Motor neuron (in vitro differentiated cells): Measurements from ENCODE around the gene NPM1. TPM values are rescaled to one million over a fixed set of nuclear protein-coding genes. Genes with fewer than 3 reads are reported as not detected.
"Not testable (repeated sequence)": the region's sequence is repeated elsewhere in the genome, so short reads cannot be mapped to it uniquely, and the experiment has no call there.

Experiments used
- ATAC-seq, 8 experiments: fragments of 200-7000 bp; cut with Tn5 transposase; replicated peaks in 6 of 8; 2 replicates each; pipeline ENCODE4 v1.8.0; 2021; ENCODE audit warnings: mild to moderate bottlenecking in 8 of 8, moderate library complexity in 8 of 8
- H3K27ac ChIP-seq, 2 donors: fragments of 250-450 bp; sonication (Bioruptor Pico); 2 replicates each; pipeline ENCODE4 v1.9.0; 2021; ENCODE audit warnings: antibody characterized with exemption in 2 of 2, mild to moderate bottlenecking in 2 of 2, moderate library complexity in 1 of 2
- H3K4me1 ChIP-seq, 2 donors: fragments of 250-450 bp; sonication (Bioruptor Pico); replicated peaks in 1 of 2; 2 replicates each; pipeline ENCODE4 v1.6.1; 2021; ENCODE audit warnings: antibody characterized with exemption in 2 of 2, mild to moderate bottlenecking in 2 of 2, moderate library complexity in 1 of 2
- H3K4me3 ChIP-seq, 5 donors: fragments of 250-450 bp; sonication (Bioruptor Pico); 2 replicates each; pipeline ENCODE4 v1.9.0; 2021; ENCODE audit warnings: antibody characterized with exemption in 5 of 5, mild to moderate bottlenecking in 5 of 5, moderate library complexity in 4 of 5
- WGBS, 10 experiments: fragments of 450-650 bp; shearing (Covaris generic); methylation state at CpG; one replicate each; pipeline ENCODE4 v1.0.0; 2022; 5-methylcytosine and 5-hydroxymethylcytosine counted together
- in situ Hi-C, 9 experiments: fragments of 400-800 bp; cut with MboI; loops; one replicate each; pipeline ENCODE4 v1.15.0; 2021; ENCODE audit warnings: low sequenced_read_pairs in 9 of 9, low pct_unique_long_range_greater_than_20kb in 2 of 9; ENCODE audit not compliant: unreplicated experiment in 9 of 9
- total RNA-seq, 8 experiments: library from RNA; unstranded; fragments of 300-600 nt; gene quantifications; 2 replicates each; pipeline versions ENCODE4 v1.2.3 to v1.2.4, GENCODE V29; 2022

Gene NPM1
- total RNA-seq, 8 experiments from 2014 or later, result 1,095 to 3,241 (median 1,712) TPM

GRCh38 chr5:171405615-171406014 is 18.0 kb downstream of the NPM1 start:
- 23 to 100% (median 50%) methylated on average over 1 to 3 of the region's 3 CpGs; no CpG with 5 or more reads in 1 of the 10 experiments for WGBS, 10 experiments

DNA sequence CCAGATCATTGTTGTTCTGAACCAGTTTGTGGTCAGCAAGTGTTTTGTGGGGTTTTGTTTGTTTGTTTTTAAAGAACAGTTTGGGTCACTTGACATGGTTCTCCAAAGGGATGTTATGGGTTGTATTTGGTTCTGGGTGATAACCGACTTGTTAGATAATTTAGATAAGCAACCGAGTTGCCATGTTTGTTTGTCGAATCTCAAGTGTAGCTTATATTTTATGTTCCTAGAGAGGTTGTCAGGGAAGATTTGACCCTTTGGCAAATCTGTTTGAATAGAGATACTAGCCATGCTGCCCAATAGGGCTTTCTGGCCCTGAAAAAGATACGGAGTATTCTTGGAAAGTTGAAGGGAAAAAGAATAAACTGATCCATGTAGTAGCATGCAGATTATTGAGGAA is 19.6 kb downstream of the NPM1 start:
- no peaks in the 10 kb centered on the region for H3K4me1 ChIP-seq
- no peak overlapping the region for H3K27ac ChIP-seq
- 85 to 100% (median 100%) methylated on average over 2 to 4 of the region's 4 CpGs; no CpG with 5 or more reads in 2 of the 10 experiments for WGBS, 10 experiments
- no peak for ATAC-seq
- in situ Hi-C loops, result loop anchor here in 6 of 9 experiments (25.0 kb wide), 4 partner anchors 455 to 605 kb away; partner anchors contain the start of gene FBXW11 (in 1 of the 6)
- H3K4me3 ChIP-seq, result no peak overlapping the region

More at GRCh38 chr5:171405615-171406014, 18.0 kb downstream of the NPM1 start:
- H3K4me1 ChIP-seq, result no peaks in the 10 kb centered on the region
- H3K4me3 ChIP-seq, result no peak overlapping the region
- in situ Hi-C loops, result loop anchor here in 6 of 9 experiments (25.0 kb wide), 4 partner anchors 457 to 607 kb away; partner anchors contain the start of gene FBXW11 (in 1 of the 6)
- peak in 3 of 8 experiments; percentile 49 to 58 (median 50) for ATAC-seq
- H3K27ac ChIP-seq, result no peak overlapping the region

DNA sequence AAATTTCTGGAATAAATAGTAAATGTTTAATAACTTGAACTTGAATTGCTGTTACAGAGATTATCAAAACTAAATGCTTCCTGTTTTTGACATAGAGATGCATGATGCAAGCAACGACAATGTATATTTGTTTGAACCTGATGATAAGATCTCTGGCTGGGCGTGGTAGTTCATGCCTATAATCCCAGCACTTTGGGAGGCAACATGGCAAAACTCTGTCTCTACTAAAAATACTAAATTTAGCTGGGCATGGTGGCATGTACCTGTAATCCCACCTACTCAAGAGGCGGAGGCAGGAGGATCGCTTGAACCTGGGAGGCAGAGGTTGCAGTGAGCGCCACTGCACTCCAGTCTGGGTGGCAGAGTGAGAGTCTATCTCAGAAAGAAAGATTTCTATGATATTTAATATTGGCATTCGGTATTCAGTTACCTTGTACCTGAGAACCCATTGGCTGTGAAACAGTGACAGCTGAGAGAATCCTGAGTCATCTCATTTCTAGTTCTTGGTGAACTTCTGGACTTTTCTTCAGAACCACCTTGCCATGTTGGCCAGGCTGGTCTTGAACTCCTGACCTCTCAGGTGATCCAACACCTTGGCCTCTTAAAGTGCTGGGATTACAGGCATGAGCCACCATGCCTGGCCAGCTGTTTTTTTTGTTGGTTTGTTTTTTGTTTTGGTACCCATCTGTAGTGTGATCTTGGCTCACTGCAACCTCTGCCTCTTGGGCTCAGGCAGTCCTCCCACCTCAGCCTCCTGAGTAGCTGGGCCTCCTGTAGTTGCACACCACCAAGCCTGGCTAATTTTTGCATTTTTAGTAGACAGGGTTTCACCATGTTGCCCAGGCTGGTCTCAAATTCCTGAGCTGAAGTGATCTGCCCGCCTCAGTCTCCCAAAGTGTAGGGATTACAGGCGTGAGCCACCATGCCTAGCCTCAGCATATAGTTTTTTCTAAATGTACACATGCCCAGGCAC is 21.8 kb downstream of the NPM1 start:
- no peaks in the 10 kb centered on the region for H3K4me1 ChIP-seq
- 67 to 100% (median 97%) methylated on average over 1 to 7 of the region's 8 CpGs for WGBS, 10 experiments
- no peak overlapping the region for H3K4me3 ChIP-seq
- no peak overlapping the region for H3K27ac ChIP-seq
- in situ Hi-C loops, result loop anchor here in 7 of 9 experiments (10.0 to 25.0 kb wide), 5 partner anchors 453 to 603 kb away; partner anchors contain the start of gene FBXW11 (in 1 of the 7)
- ATAC-seq, result no peak

DNA sequence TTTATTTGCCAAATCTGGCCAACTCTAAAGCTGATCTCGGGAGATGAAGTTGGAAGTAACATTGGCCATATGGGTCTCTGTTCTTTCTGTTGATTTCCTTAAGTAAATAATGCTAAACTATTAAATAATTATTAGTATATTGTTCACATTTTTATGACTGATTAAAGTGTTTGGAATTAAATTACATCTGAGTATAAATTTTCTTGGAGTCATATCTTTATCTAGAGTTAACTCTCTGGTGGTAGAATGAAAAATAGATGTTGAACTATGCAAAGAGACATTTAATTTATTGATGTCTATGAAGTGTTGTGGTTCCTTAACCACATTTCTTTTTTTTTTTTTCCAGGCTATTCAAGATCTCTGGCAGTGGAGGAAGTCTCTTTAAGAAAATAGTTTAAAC is 22.5 kb downstream of the NPM1 start:
- no peaks in the 10 kb centered on the region for H3K4me1 ChIP-seq
- H3K4me3 ChIP-seq, result no peak overlapping the region
- in situ Hi-C loops, result loop anchor here in 7 of 9 experiments (10.0 to 25.0 kb wide), 5 partner anchors 452 to 602 kb away; partner anchors contain the start of gene FBXW11 (in 1 of the 7)
- no peak for ATAC-seq
- 0 to 90% (median 0%) methylated on average over 1 of the region's 1 CpG; no CpG with 5 or more reads in 2 of the 10 experiments for WGBS, 10 experiments
- H3K27ac ChIP-seq, result no peak overlapping the region

- no peak overlapping the region for H3K27ac ChIP-seq
- H3K4me1 ChIP-seq, result no peaks in the 10 kb centered on the region
- ATAC-seq, result no peak
- 80 to 100% (median 100%) methylated on average over 1 to 4 of the region's 5 CpGs for WGBS, 10 experiments
- H3K4me3 ChIP-seq, result no peak overlapping the region
- in situ Hi-C loops, result loop anchor here in 7 of 9 experiments (10.0 to 25.0 kb wide), 5 partner anchors 450 to 600 kb away; partner anchors contain the start of gene FBXW11 (in 1 of the 7)
Measured at GRCh38 chr5:171412186-171412585, 24.5 kb downstream of the NPM1 start.

GRCh38 chr5:171413153-171413910 is 25.7 kb downstream of the NPM1 start:
- no peak for ATAC-seq
- in situ Hi-C loops, result loop anchor here in 7 of 9 experiments (10.0 to 25.0 kb wide), 5 partner anchors 449 to 599 kb away; partner anchors contain the start of gene FBXW11 (in 1 of the 7)
- no peaks in the 10 kb centered on the region for H3K4me1 ChIP-seq
- H3K27ac ChIP-seq, result no peak overlapping the region
- H3K4me3 ChIP-seq, result no peak overlapping the region
- 60 to 100% (median 92%) methylated on average over 1 to 3 of the region's 3 CpGs for WGBS, 10 experiments

- H3K27ac ChIP-seq, H3K4me3 ChIP-seq, ATAC-seq, H3K4me1 ChIP-seq: not testable (repeated sequence)
- WGBS, 10 experiments, result 67 to 100% (median 91%) methylated on average over 1 to 5 of the region's 5 CpGs
- in situ Hi-C loops, result loop anchor here in 7 of 9 experiments (10.0 to 25.0 kb wide), 5 partner anchors 448 to 598 kb away; partner anchors contain the start of gene FBXW11 (in 1 of the 7)
Measured at GRCh38 chr5:171413993-171414392, 26.3 kb downstream of the NPM1 start.

DNA sequence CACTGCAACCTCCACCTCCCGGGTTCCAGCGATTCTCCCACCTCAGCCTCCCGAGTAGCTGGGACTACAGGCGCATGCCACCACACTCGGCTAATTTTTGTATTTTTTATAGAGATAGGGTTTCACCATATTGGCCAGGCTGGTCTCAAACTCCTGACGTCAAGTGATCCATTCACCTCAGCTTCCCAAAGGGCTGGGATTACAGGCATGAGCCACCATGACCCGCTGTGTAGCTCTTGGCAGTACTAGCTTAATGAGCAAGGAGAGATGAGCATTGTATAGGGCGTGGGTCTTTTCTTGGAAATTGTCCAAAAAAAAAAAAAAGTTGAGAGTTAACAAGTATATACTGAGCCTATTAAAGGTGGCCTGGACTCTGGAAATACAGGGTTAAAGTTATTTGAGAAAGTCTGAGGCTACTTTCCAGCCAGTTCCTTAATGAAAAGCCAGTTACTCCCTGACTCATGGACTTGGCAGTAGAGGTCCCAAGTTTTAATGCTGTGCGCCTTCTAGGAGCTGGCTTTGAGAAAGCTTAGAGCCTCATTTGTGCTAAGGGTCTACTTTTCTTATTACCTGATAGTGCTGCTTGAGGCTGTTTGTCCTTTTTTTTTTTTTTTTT is 27.6 kb downstream of the NPM1 start:
- H3K4me3 ChIP-seq, result no peak overlapping the region
- WGBS, 10 experiments, result 53 to 100% (median 86%) methylated on average over 2 to 7 of the region's 9 CpGs; no CpG with 5 or more reads in 2 of the 10 experiments
- ATAC-seq, result no peak

DNA sequence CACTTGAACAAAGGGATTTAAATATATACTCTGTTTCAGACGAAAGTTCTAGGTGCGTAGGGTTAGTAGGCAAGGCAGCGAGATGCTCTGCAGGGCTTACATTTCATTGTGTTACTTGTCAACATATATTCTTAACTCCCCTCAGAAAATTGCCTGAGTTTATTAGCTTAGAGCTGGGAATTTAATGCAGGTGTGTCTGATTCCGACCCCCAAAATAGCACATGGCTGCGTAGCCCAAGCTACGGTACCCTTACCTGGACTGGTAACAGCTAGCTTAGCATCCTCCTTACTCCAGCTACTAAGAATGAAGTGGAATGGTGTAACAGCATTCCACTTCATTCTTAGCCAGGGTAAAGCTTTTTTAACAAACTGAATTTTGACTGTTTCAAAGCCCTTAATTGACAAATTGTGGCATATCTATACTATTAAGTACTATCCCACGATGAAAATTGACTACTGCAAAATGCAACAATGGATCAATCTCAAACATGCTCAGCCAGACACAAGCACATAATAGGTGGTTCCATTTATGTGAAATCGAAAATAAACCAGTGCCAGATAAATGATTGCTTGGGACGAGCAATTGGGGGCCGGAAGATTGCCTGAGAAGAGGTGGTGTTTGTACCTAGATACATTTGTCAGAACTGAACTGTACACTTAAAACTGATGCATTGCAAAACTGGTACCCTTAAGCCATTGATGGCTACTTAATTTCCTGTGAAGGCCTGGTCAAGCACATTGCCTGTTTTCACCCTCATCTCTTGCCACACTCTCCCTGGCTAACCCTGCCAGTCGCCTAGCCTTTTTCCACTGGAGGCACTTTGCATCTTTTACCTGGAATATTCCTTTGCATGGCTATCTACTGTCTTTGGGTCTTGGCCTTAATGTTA is 28.8 kb downstream of the NPM1 start:
- in situ Hi-C loops, result loop anchor here in 7 of 9 experiments (10.0 to 25.0 kb wide), 5 partner anchors 446 to 596 kb away; partner anchors contain the start of gene FBXW11 (in 1 of the 7)
- peaks cover 9 to 12% of the 10 kb centered on the region in 2 donors for H3K4me1 ChIP-seq
- ATAC-seq, result no peak

More for the DNA sequence above, 27.6 kb downstream of the NPM1 start:
- in situ Hi-C loops, result loop anchor here in 7 of 9 experiments (10.0 to 25.0 kb wide), 5 partner anchors 447 to 597 kb away; partner anchors contain the start of gene FBXW11 (in 1 of the 7)
- H3K27ac ChIP-seq, result no peak overlapping the region
- H3K4me1 ChIP-seq, result peaks cover 0 to 2% of the 10 kb centered on the region in 2 donors

DNA sequence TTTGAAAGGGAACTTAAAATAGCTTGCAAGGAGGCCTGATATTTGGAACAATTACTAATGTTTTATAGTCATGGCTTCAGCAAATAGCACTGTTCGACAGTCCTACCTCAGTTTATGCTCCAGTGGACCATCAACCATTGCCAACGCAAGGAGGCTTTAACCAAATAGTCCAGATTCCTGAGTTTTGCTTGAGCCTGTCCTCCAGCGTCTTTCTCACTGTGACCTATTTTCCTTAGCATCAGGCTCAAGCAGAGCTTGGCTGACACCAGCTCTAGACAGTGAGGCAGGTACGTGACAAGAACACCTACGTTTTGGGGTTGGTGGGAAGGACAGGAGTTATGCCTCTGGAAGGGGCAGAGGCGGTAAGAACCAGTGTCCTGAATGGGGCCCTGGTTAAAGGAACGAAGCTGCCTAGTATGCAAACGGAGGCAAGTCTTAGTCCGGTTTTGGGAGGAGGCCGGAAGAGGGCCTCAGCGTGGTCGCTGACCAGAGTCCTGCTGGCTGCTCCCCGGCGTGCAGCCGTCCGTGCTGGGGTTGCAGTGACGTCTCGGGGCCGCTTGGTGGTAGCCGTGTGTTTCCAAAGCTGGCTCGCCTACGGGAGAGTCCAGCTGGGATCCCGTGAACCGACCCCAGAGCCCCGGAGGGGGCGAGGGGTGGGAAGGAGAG is 30.8 kb downstream of the NPM1 start:
- 0 to 61% (median 42%) methylated on average over 1 to 13 of the region's 26 CpGs; no CpG with 5 or more reads in 2 of the 10 experiments for WGBS, 10 experiments
- in situ Hi-C loops, result loop anchor here in 7 of 9 experiments (10.0 to 25.0 kb wide), 5 partner anchors 444 to 594 kb away; partner anchors contain the start of gene FBXW11 (in 1 of the 7)
- Histone ChIP-seq H3K4me1 (peaks cover 10 to 20% of the 10 kb centered on the region in 2 donors), H3K4me3 (peak overlapping the region; percentile 35 to 49 (median 44)), H3K27ac (no peak overlapping the region)
- ATAC-seq, result peak; percentile 52 to 79 (median 78)

More for the DNA sequence above, 28.8 kb downstream of the NPM1 start:
- H3K4me3 ChIP-seq, result no peak overlapping the region
- H3K27ac ChIP-seq, result no peak overlapping the region
- 64 to 94% (median 83%) methylated on average over 1 to 8 of the region's 11 CpGs for WGBS, 10 experiments
